Heart left ventricle (tissue), 16 donors: ENCODE data around the gene ZNF430. TPM values are rescaled to one million over a fixed set of nuclear protein-coding genes. Genes with fewer than 3 reads are reported as not detected.

Experiments
- ATAC-seq, 4 donors: fragments of 200-7000 bp; cut with Tn5 transposase; one replicate each; pipeline ENCODE4 v1.9.1; 2020 to 2022; ENCODE audit warnings: moderate library complexity in 4 of 4, mild to moderate bottlenecking in 3 of 4, moderate number of reproducible peaks in 1 of 4
- DNase-seq, 5 donors: peaks; one replicate each; pipeline ENCODE4 v3.0.0-alpha.2; 2020
- H3K27ac ChIP-seq, 12 donors: fragments of 200-600 bp; sonication (generic) in 4 of 12; one replicate each; pipeline versions ENCODE4 v1.5.0 to v1.8.0; 2016 to 2022; ENCODE audit warnings: mild to moderate bottlenecking in 2 of 12
- H3K27me3 ChIP-seq, 9 donors: fragments of 200-600 bp; sonication (generic) in 2 of 9; one replicate each; pipeline versions ENCODE4 v1.5.1 to v1.8.0; 2016 to 2022; ENCODE audit warnings: mild to moderate bottlenecking in 3 of 9
- H3K36me3 ChIP-seq, 9 donors: fragments of 200-600 bp; sonication (generic) in 2 of 9; one replicate each; pipeline versions ENCODE4 v1.5.0 to v1.8.0; 2018 to 2022; ENCODE audit warnings: mild to moderate bottlenecking in 2 of 9
- H3K4me1 ChIP-seq, 12 donors: fragments of 200-600 bp; sonication (generic) in 4 of 12; one replicate each; pipeline versions ENCODE4 v1.5.0 to v1.8.0; 2016 to 2022; ENCODE audit warnings: mild to moderate bottlenecking in 3 of 12
- H3K4me3 ChIP-seq, 12 donors: fragments of 200-600 bp; sonication (generic) in 4 of 12; one replicate each; pipeline versions ENCODE4 v1.5.0 to v1.8.0; 2017 to 2022; ENCODE audit warnings: mild to moderate bottlenecking in 9 of 12, moderate library complexity in 4 of 12
- H3K9me3 ChIP-seq, 12 donors: fragments of 200-600 bp; sonication (generic) in 4 of 12; one replicate each; pipeline versions ENCODE4 v1.5.0 to v1.8.0; 2016 to 2022; ENCODE audit warnings: mild to moderate bottlenecking in 1 of 12
- POLR2A ChIP-seq, 2 donors: fragments of 450-650 bp; IDR thresholded peaks; one replicate each; pipeline ENCODE4 v1.6.1; 2017; ENCODE audit warnings: antibody characterized with exemption in 2 of 2, mild to moderate bottlenecking in 2 of 2, moderate library complexity in 2 of 2
- WGBS, 4 donors: extraction: QIAGEN DNeasy Blood & Tissue Kit in 2 of 4; methylation state at CpG; one replicate each; pipeline versions ENCODE4 v1.1.5 to v1.1.7; 2013 to 2018; 5-methylcytosine and 5-hydroxymethylcytosine counted together
- intact Hi-C, 10 donors: fragments of 100-400 bp; cut with DNase I; formaldehyde crosslinking; loops; one replicate each; pipeline versions ENCODE4 v1.11.1 to v1.14.2; 2022
- polyA plus RNA-seq, 2 donors: library from polyadenylated mRNA; stranded (reverse); fragments of 200-250 nt; gene quantifications; one replicate each; pipeline ENCODE4 v1.2.3, GENCODE V29; 2013
- total RNA-seq, 9 donors: library from RNA; depleted of rRNA in 2 of 9; stranded (reverse); fragments of >200 nt in 2 of 9; fragmentation: NEBNext Ultra II Directional in 3 of 9; extraction: Animal tissue kit (Norgen Biotek cat#: 25700) in 3 of 9; gene quantifications; one replicate each; pipeline versions ENCODE4 v1.1.0 to v1.2.4, GENCODE V29; 2016 to 2023
- TF ChIP-seq, protein P1 (sequence below), 12 donors: fragments of 200-600 bp; sonication (generic) in 4 of 12; IDR thresholded peaks; one replicate each; pipeline versions ENCODE4 v1.5.0 to v1.8.0; 2018 to 2022; ENCODE audit warnings: antibody characterized with exemption in 12 of 12, mild to moderate bottlenecking in 5 of 12
- donor health status: ischemic (EF 13 %, LVEDD 7.1; RV severe dilation, severe dysfunction).
- donor health status: healthy with polysubstance abuse.
- donor health status: DM: no; HTN: yes; CAD: no.
- donor health status: DM: no; HTN: no; CAD: no.
- donor health status: ischemic (EF 25% LVEDD 6.9; RV normal size, moderate dysfunction).
- donor health status: ischemic (EF 25% LVEDD 5.7; RV mildly dilated, moderate dysfunction).
- donor health status: healthy.
- donor health status: DM: yes; HTN: yes; CAD: no.
- donor health status: ischemic (EF 35%, LVEDD 5.7; RV mildly dilated, moderate dysfunction).
- donor health status: nonischemic (EF 11% LVEDD 7.7; RV severe dilation, severe dysfunction).
- donor health status: DM: yes; HTN: yes; CAD: no.
- donor health status: PGD.
- donor health status: ischemic (EF 29% LVEDD 5.4; RV normal size, mild dysfunction).
- donor health status: nonischemic (EF 23%, LVEDD 6.1; RV moderate dilation, normal function).

Gene ZNF430
- total and polyA plus RNA-seq, 11 donors: 1.1 to 9.1 (median 3.9) TPM

GRCh38 chr19:21094347-21095025, 74.0 kb downstream of the ZNF430 start:
- no peak for DNase-seq
- Histone ChIP-seq H3K36me3 (peaks cover 0 to 15% (median 3%) of the 10 kb centered on the region in 9 donors), H3K4me1 (peaks cover 0 to 13% (median 0%) of the 10 kb centered on the region in 12 donors), H3K4me3 (no peak overlapping the region), H3K27ac (no peak overlapping the region), H3K27me3 (no peaks in the 10 kb centered on the region), H3K9me3 (no peaks in the 10 kb centered on the region)
- intact Hi-C loops: no loop called here
- TF ChIP-seq, protein P1, sequence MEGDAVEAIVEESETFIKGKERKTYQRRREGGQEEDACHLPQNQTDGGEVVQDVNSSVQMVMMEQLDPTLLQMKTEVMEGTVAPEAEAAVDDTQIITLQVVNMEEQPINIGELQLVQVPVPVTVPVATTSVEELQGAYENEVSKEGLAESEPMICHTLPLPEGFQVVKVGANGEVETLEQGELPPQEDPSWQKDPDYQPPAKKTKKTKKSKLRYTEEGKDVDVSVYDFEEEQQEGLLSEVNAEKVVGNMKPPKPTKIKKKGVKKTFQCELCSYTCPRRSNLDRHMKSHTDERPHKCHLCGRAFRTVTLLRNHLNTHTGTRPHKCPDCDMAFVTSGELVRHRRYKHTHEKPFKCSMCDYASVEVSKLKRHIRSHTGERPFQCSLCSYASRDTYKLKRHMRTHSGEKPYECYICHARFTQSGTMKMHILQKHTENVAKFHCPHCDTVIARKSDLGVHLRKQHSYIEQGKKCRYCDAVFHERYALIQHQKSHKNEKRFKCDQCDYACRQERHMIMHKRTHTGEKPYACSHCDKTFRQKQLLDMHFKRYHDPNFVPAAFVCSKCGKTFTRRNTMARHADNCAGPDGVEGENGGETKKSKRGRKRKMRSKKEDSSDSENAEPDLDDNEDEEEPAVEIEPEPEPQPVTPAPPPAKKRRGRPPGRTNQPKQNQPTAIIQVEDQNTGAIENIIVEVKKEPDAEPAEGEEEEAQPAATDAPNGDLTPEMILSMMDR (IDR thresholded peaks at IDR 0.05): no peak
- TF ChIP-seq POLR2A (IDR thresholded peaks at IDR 0.05): no peak
- no peak for ATAC-seq
- WGBS, 4 donors: 95 to 100% (median 95%) methylated on average over 1 of the region's 1 CpG

- 75 to 94% (median 90%) methylated on average over 2 of the region's 2 CpGs for WGBS, 4 donors
- peaks cover 0 to 18% (median 3%) of the 10 kb centered on the region in 9 donors for H3K36me3 ChIP-seq
- TF ChIP-seq, protein P1 (IDR thresholded peaks at IDR 0.05): no peak
- no peak for TF ChIP-seq POLR2A (IDR thresholded peaks at IDR 0.05)
- ATAC-seq (no peak), DNase-seq (no peak)
- no peak overlapping the region for H3K4me3 ChIP-seq
- intact Hi-C loops: no loop called here
- no peaks in the 10 kb centered on the region for H3K9me3 ChIP-seq
- H3K27ac ChIP-seq: no peak overlapping the region
- no peaks in the 10 kb centered on the region for H3K27me3 ChIP-seq
- H3K4me1 ChIP-seq: no peaks in the 10 kb centered on the region
These were observed 77.8 kb downstream of the ZNF430 start for GRCh38 chr19:21098291-21098690.

DNA sequence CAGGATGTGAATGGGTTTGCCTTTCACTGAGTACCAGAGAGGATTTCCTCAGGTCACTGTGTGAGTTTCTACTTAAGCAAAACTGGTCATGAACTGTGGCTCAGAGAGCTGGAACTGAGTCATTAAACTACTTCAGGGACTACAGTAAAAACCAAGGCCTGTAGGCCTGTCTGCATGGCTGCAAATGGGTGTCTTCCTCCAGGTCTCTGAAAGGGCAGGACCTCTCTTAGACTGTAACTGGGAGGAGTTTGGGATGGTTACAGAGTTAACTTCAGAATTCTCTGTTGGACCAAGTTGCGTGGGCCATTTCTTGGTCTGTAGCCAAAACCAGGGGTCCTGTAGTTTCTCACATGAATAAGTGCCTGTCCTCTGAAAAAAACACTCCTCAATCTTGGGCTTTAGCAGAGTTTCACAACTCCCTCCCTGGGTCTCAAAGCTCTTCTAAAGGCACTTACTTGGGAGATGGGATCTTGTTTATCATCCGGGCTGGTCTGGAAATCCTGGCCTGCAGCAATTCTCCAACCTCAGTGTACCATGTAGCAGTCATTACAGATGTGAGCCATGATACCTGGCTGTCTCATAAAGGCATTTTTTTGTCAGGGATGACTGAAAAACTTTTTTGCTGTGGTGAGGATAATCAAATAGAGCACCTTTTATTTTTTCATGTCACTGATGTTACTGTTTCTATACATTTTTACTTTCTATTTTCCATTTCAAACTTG, 81.2 kb downstream of the ZNF430 start:
- H3K4me1 ChIP-seq: no peaks in the 10 kb centered on the region
- DNase-seq: no peak
- no peak overlapping the region for H3K4me3 ChIP-seq
- H3K9me3 ChIP-seq: no peaks in the 10 kb centered on the region
- intact Hi-C loops: no loop called here
- ATAC-seq: no peak
- H3K36me3 ChIP-seq: peaks cover 0 to 38% (median 9%) of the 10 kb centered on the region in 9 donors
- TF ChIP-seq POLR2A (IDR thresholded peaks at IDR 0.05): no peak
- TF ChIP-seq, protein P1 (IDR thresholded peaks at IDR 0.05): no peak
- WGBS, 4 donors: 69 to 76% (median 75%) methylated on average over 2 of the region's 2 CpGs
- no peaks in the 10 kb centered on the region for H3K27me3 ChIP-seq
- no peak overlapping the region for H3K27ac ChIP-seq

- TF ChIP-seq POLR2A (IDR thresholded peaks at IDR 0.05): no peak
- TF ChIP-seq, protein P1 (IDR thresholded peaks at IDR 0.05): no peak
- H3K27me3 ChIP-seq: no peaks in the 10 kb centered on the region
- intact Hi-C loops: no loop called here
- H3K9me3 ChIP-seq: peaks cover 0 to 20% (median 2%) of the 10 kb centered on the region in 12 donors
- H3K4me3 ChIP-seq: no peak overlapping the region
- ATAC-seq (no peak), DNase-seq (no peak)
- peaks cover 0 to 21% (median 0%) of the 10 kb centered on the region in 9 donors for H3K36me3 ChIP-seq
- H3K27ac ChIP-seq: no peak overlapping the region
- no peaks in the 10 kb centered on the region for H3K4me1 ChIP-seq
These were observed 88.7 kb downstream of the ZNF430 start for GRCh38 chr19:21109116-21109515.
